ENCODE results near the gene PEX14. TPM values are rescaled to one million over a fixed set of nuclear protein-coding genes. Genes with fewer than 3 reads are reported as not detected.

The PEX14 gene
- total RNA-seq, 4 donors from 2014 or later, result 10.6 to 19.6 (median 13.9) TPM

- DNase-seq (ENCODE audit: low spot score) (no peak), ATAC-seq (ENCODE audit: low FRiP score) (no peak)
- TF ChIP-seq CTCF (IDR thresholded peaks at IDR 0.05), result no peak
Observed at GRCh38 chr1:10583641-10584040, 108.9 kb downstream of the PEX14 start.

- DNase-seq (ENCODE audit: low spot score), result no peak
- TF ChIP-seq CTCF (IDR thresholded peaks at IDR 0.05), result no peak
- no peak for ATAC-seq (ENCODE audit: low FRiP score)
Observed at GRCh38 chr1:10585242-10585641, 110.5 kb downstream of the PEX14 start.

- no peak for TF ChIP-seq CTCF (IDR thresholded peaks at IDR 0.05)
Observed at GRCh38 chr1:10586125-10586524, 111.4 kb downstream of the PEX14 start.

GRCh38 chr1:10588640-10589039, 113.9 kb downstream of the PEX14 start:
- no peak for ATAC-seq (ENCODE audit: low FRiP score)

More at GRCh38 chr1:10586125-10586524, 111.4 kb downstream of the PEX14 start:
- ATAC-seq (ENCODE audit: low FRiP score) (no peak), DNase-seq (ENCODE audit: low spot score) (no peak)

GRCh38 chr1:10589074-10589473, 114.3 kb downstream of the PEX14 start:
- TF ChIP-seq CTCF (IDR thresholded peaks at IDR 0.05), result no peak
- DNase-seq (ENCODE audit: low spot score) (no peak), ATAC-seq (ENCODE audit: low FRiP score) (no peak)

More at GRCh38 chr1:10588640-10589039, 113.9 kb downstream of the PEX14 start:
- no peak for TF ChIP-seq CTCF (IDR thresholded peaks at IDR 0.05)
- no peak for DNase-seq (ENCODE audit: low spot score)

GRCh38 chr1:10591010-10591409, 116.3 kb downstream of the PEX14 start:
- ATAC-seq (ENCODE audit: low FRiP score), result no peak
- TF ChIP-seq CTCF (IDR thresholded peaks at IDR 0.05), result no peak
- no peak for DNase-seq (ENCODE audit: low spot score)

- no peak for TF ChIP-seq CTCF (IDR thresholded peaks at IDR 0.05)
- DNase-seq (ENCODE audit: low spot score), result no peak
- no peak for ATAC-seq (ENCODE audit: low FRiP score)
Observed at GRCh38 chr1:10592373-10592772, 117.6 kb downstream of the PEX14 start.

Data from omental fat pad (tissue), 4 donors.